NCI-H1417 treated with DMSO at 0.1 percent for 48 hours (cell line): Measurements from ENCODE around the gene ERGIC2.
"Not testable (repeated sequence)": the region's sequence is repeated elsewhere in the genome, so short reads cannot be mapped to it uniquely, and the experiment has no call there.

Experiments
- DNase-seq: peaks from one replicate; lab custom pipeline; 2025; lab: John Stamatoyannopoulos, UW

The ERGIC2 gene

DNA sequence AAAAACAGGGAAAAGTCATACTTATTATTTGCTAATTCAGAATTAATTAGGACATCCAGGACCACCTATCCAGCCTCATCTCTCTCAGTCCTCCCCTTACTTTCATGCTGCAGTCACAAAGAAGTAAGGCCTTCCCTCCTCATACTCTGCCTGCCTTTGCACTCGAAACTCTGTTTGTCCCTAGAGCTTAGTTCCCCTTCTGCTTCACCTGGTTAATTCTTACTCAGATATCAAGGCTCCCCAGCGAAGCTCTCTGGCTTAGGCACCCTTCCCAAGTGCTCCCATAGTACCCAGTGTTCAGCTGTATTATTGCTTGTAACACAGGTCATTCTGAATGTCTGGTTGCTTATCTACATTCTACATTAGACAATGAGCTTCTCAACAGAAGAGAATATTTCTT lies 81.3 kb downstream of the ERGIC2 start:
- DNase-seq, result no peak

DNA sequence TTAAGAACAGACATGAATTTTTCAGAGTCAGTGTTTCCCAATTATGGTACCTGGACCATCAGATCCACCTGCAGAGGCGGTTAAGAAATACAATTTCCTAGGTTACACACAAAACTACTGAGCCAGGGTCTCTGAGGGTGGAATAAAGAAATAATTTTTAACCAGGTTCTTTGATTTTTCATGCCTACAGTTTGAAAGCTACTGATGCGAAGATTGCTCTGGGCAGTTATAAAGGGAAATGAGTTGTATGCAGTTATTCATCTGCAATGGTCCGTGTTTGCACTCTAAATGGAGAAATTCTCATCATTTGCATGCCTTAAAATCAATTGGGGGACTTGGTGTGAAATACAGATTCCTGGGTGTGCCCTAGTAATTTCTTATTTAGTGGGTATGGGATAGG lies 89.7 kb downstream of the ERGIC2 start:
- DNase-seq, result no peak

DNA sequence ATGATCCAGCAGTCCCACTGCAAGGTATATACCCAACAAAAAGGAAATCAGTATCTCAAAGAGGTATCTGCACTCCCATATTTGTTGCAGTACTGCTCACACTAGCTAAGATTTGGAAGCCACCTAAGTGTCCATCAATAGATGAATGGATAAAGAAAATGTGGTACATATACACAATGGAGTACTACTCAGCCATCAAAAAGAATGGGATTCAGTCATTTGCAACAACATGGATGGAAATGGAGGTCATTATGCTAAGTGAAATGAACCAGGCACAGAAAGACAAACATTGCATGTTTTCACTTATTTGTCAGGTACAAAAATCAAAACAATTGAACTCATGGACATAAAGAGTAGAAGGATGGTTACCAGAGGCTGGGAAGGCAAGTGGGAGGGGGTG lies 90.5 kb downstream of the ERGIC2 start:
- DNase-seq, result not testable (repeated sequence)

DNA sequence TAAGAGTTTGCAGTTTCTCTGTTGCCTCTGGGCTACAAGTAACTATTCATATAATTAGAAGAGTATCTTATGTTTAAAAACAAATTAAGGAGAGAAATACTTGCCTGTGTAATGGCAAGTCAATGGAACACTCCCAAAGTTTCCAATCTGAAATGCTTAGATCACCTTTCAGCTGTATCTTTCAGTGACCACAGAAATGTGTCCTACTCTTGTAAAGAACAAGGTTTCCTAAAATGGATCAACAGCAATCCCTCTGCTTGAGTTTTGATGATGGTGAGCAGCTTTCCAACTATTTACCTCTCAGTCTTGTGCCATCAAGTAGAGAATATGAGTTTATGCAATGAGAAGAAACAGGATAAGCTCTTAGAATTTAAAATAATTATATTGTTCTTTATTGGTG lies 92.9 kb downstream of the ERGIC2 start:
- DNase-seq, result no peak

DNA sequence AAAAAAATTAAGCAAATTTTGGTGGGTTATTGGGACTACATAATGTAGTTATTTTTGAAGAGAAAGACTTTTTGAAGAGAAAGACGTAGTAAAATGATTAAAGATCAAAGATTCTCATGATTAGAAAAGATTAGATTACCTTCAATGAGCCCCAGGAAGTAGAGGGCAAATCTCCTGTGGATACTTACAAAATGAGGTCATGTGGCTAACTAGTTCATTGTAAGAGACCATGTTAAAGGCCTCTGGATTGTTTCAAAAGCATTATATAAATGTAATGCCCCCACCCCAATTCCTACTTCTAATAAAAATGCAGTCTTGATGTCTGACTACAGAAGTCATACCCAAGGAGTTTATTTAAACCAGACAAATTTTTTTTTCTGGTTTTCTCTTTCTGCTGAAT lies 93.3 kb downstream of the ERGIC2 start:
- DNase-seq, result no peak
